Measurements from ENCODE around the gene SLC4A9. TPM values are rescaled to one million over a fixed set of nuclear protein-coding genes. Genes with fewer than 3 reads are reported as not detected.

SLC4A9 gene
- total RNA-seq: not detected in 2 replicates

GRCh38 chr5:140360101-140360500 lies at the start of gene SLC4A9:
Gene SLC4A9 (plus strand): TSS chr5:140360194. CDS start chr5:140360237, 43 bp downstream.

GRCh38 chr5:140346348-140347221 lies 13.4 kb upstream of the SLC4A9 start, which contains the start of gene HBEGF:
Gene HBEGF (minus strand): TSS chr5:140346603. CDS start chr5:140346328, 275 bp downstream.

DNA sequence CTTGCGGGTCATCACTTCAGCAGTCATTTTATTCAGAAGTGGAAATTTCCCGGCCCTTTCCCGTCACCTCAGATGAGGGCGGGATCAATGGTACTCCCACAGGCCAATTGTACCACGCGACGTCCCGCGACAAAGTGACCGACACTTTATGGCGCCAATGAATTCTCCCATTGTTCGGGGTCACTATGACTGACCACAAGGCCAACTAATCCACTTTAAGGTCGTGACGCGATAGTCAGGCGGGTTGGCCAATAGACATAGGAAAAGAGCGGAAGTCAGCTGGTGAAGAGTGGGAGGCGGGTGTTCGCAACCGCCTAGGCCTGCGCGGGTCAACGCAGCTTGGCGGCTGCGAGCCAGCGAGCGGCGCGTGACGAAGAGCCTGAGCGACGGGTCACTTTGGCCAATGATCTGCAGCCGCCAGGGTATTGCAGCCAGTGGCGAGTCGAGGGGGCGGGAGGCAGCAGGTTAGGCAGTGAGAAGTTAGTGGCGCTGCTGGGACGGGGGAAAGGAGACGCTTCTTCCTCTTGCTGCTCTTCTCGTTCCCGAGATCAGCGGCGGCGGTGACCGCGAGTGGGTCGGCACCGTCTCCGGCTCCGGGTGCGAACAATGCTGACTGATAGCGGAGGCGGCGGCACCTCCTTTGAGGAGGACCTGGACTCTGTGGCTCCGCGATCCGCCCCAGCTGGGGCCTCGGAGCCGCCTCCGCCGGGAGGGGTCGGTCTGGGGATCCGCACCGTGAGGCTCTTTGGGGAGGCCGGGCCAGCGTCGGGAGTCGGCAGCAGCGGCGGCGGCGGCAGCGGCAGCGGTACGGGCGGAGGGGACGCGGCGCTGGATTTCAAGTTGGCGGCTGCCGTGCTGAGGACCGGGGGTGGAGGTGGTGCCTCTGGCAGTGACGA lies 41.6 kb downstream of the SLC4A9 start, which contains the start of gene ANKHD1:
ANKHD1 (plus strand) TSS at position 472 of the 896 bp plus-strand sequence; CDS start at position 607, 135 bp downstream.

Small RNAs within 50 kb of the gene (small RNA-seq; reads per million reads assigned to genes)
- gene RNU4-14P (ENCODE audit: low replicate concordance): not detected

Other genes starting within 250 kb of the SLC4A9 start
- gene PURA, start 246.1 kb upstream of the SLC4A9 start, total RNA-seq: 12.5 and 25.6 TPM in 2 replicates
- 3.3 and 5.7 TPM in 2 replicates for gene IGIP, start 234.3 kb upstream of the SLC4A9 start, total RNA-seq
- gene CYSTM1, start 185.0 kb upstream of the SLC4A9 start, total RNA-seq: 18.6 and 42.5 TPM in 2 replicates
- gene PFDN1, start 57.1 kb upstream of the SLC4A9 start, total RNA-seq: 64.8 and 87.6 TPM in 2 replicates
- 7.2 and 47.5 TPM in 2 replicates for gene HBEGF, start 13.6 kb upstream of the SLC4A9 start, total RNA-seq
- 63.1 and 107 TPM in 2 replicates for gene ANKHD1, start 41.6 kb downstream of the SLC4A9 start, total RNA-seq
- 1.3 TPM in 1 of 2 replicates, not detected in the other for gene EIF4EBP3, start 187.5 kb downstream of the SLC4A9 start, total RNA-seq
- 42.0 and 44.7 TPM in 2 replicates for gene SRA1, start 197.3 kb downstream of the SLC4A9 start, total RNA-seq
- 11.7 and 31.1 TPM in 2 replicates for gene APBB3, start 204.4 kb downstream of the SLC4A9 start, total RNA-seq
- gene SLC35A4, start 204.6 kb downstream of the SLC4A9 start, total RNA-seq: 41.6 and 45.5 TPM in 2 replicates